Epithelial cell of prostate (primary cell): ENCODE measurements around the gene NEURL1B.

Experiments
- DNase-seq: peaks from one replicate; pipeline ENCODE4 v3.0.0-alpha.2; 2011; ENCODE audit warnings: low read depth, low spot score
- H3K27ac ChIP-seq: fragments of 450-650 bp; 2 replicates; pipeline ENCODE4 v1.5.1; 2017; ENCODE audit warnings: mild to moderate bottlenecking

NEURL1B gene

DNA sequence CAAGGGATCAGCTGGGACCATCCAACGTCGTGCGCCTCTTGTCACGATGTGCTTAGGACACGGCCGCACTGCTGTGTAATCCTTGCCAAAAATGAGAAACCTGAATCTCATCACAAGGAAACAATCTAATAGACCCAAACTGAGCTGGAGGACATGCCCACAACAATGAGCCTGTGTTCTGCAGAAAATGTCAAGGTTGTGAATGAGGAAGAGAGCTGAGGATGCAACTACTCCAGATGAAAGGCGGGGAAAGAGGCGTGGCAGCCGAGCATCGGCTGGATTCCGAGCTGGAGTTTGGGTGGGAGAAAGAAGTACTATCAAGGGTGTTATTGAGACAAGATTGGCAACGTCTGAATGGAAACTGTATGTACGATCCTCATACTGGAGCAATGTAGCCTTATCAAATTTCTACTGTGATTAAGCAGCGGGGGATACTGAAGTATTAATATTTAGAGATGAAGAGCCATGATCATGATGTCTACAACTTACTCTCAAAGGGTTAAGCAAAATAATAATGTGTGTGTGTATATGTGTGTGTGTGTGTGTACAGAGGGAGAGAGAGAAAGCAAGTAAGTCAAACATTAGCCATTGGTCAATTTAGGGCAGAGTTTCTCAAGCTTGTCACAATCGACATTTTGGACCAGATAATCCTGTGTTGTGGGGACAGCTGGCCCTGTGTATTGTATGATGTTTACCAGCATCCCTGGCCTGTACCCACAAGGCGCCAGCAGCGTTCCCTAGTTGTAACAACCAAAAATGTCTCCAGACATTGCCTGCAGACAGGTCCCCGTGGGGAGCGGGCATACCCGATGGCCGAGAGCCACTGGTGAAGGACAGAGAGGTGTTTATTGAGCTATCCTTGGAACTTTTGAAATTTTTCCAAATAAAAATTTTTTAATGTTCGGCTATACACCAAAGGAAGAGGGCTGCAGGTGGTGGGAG lies 83.5 kb downstream of the NEURL1B start:
- no peak for DNase-seq
- H3K27ac ChIP-seq, result no peak overlapping the region

- no peak overlapping the region for H3K27ac ChIP-seq
Measured at GRCh38 chr5:172725273-172725672, 84.2 kb downstream of the NEURL1B start.

GRCh38 chr5:172725785-172726184 lies 84.7 kb downstream of the NEURL1B start:
- DNase-seq, result no peak
- no peak overlapping the region for H3K27ac ChIP-seq

More at GRCh38 chr5:172725273-172725672, 84.2 kb downstream of the NEURL1B start:
- DNase-seq, result no peak

DNA sequence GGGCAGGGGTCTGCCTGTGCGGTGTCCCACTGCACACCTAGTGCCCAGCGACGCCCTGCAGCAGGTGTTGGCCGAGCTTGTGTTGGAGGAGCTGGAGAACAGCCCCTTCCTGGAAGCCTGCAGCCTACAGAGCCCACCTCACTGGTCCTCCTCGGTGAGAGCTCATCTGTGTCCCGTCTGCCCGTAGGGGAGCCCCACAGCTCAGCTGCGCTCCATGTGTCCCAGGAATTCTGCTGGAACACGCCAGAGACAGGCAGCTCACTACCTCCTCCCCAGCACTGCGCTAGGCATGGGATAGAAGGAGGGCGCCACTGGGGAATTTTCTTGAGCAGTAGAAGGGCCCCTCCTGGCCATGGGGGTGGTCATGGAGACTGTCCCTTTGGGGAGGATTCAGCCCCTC lies 85.9 kb downstream of the NEURL1B start:
- H3K27ac ChIP-seq, result no peak overlapping the region
- no peak for DNase-seq

DNA sequence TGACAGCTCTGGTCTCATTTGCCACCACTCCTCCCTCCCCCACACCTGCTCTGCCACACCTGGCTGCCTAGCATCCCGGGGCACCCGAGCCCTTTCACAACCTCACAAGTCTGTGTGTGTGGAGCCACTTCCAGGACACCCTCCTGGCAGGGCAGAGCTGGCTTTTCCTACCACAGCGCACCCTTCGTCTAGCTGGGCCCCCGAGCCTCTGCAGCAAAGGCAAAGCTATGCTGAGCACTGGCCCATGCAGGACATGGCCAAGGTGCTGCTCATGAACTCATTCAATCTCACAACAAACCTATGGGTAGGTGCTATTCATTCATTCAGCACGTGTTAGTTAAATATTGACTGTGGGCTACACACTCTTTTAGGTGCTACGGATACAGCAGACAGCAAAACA lies 86.5 kb downstream of the NEURL1B start:
- H3K27ac ChIP-seq, result no peak overlapping the region
- no peak for DNase-seq

DNA sequence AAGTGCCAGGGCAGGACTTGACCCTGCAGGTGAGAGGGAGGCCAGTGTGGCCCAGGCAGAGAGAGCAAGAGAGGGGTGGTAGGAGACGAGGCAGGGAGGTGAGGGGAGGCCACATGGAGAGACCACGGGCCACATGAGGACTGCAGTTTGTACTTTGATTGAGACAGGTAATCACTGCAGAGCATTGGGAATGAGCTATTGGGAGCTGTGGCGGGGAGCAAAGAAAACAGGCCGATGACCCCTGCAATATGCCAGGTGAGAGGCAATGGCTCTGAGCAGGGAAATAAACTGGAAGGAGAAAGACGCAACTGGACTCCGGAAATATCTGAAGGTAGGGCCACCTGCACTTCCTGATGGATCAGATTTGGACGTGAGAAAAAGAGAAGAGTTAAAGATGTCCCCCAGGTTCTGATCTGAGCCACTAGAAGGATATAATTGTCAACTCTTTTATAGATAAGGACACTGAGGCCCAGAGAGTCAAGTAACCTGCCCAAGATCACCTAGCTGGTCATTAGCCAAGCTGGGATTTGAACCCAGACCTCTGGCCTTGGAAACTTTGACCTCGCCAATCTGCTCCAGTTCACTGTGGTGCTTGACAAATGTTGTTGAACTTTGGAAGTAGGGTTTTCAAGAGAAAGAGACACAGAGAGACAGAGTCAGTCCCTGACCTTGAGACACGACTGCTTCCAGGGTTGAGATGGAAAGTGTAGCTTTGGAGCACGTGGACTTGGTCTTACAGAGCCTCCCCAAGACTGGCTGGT lies 87.6 kb downstream of the NEURL1B start:
- no peak overlapping the region for H3K27ac ChIP-seq
- DNase-seq, result no peak

DNA sequence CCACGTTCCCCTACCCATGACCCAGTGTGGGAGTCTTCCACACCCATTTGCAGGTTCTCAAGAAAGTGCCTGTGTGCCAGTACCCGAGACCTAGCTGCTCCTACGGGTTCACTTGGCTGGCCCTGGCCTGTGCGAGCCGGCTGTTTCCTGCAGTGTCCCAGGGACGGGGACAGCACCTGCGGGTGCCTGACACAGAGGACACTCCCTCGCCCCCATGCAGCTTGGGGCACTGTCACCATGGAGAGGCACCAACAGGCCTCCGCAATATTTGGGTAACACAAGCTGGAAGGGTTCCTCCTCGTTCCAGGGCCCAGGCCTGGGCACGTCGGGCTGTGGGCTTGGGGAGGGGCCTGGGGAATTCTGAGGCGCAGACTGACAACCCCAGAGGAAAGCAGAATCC lies 88.5 kb downstream of the NEURL1B start:
- H3K27ac ChIP-seq, result no peak overlapping the region
- DNase-seq, result no peak

DNA sequence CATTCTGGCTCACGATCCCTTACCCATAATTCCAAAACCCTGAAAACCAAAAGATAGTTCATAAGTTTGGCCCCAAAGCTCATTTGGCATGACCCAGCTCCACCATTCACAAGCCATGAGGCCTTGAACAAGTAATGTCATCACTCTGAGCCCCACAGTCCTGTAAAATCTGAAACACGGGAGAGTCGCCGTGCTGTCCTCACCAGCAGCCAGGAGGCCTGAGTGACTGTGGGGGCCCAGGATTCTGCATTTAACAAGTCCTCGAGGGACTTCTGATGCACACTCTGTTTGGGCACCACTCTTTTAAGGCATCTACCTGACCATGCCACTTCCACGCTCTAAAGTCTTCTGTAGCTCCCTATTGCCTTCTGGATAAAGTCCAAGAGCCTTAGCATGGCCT lies 89.2 kb downstream of the NEURL1B start:
- DNase-seq, result no peak

DNA sequence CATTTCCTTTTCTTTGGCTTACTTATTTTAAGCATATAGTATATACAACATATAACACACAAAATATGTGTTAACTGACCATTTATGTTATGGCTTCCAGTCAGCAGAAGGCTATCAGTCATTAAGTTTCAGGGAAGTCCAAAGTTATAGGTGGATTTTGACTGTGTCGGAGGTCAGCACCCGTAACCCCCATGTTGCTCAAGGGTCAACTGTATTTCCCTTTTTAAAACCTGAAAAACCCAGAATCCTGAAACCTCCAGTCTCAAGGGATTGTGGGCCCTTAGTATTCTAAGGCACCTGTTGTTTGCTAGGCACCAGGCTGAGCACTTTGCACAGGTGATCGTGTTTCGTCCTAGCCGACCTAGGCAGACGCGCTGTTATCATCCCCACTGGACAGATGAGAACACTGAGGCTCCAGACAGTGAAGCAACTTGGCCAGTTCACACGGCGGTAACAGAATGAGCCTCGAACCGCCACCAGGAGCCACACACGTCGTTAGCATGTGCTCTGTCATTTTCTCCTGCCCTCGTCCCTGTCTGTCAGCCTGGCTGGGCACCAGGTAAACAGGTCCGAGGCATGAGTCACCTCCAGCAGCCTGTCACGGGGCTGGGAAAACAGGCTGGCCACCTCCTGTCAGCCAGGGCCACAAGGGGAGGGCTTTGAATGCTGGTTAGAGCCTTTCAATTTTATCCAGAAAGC lies 90.1 kb downstream of the NEURL1B start:
- H3K27ac ChIP-seq, result peak overlapping the region; percentile 98

More for the DNA sequence above, 89.2 kb downstream of the NEURL1B start:
- no peak overlapping the region for H3K27ac ChIP-seq

GRCh38 chr5:172731680-172732074 lies 90.6 kb downstream of the NEURL1B start:
- DNase-seq, result no peak
- H3K27ac ChIP-seq, result peak overlapping the region; percentile 98

More for the DNA sequence above, 90.1 kb downstream of the NEURL1B start:
- peak; percentile 76 for DNase-seq

- DNase-seq, result no peak
- peak overlapping the region; percentile 98 for H3K27ac ChIP-seq
Measured at GRCh38 chr5:172732201-172732865, 91.3 kb downstream of the NEURL1B start.

GRCh38 chr5:172733131-172733973 lies 92.3 kb downstream of the NEURL1B start:
- DNase-seq, result peak; percentile 92
- peak overlapping the region; percentile 98 for H3K27ac ChIP-seq

DNA sequence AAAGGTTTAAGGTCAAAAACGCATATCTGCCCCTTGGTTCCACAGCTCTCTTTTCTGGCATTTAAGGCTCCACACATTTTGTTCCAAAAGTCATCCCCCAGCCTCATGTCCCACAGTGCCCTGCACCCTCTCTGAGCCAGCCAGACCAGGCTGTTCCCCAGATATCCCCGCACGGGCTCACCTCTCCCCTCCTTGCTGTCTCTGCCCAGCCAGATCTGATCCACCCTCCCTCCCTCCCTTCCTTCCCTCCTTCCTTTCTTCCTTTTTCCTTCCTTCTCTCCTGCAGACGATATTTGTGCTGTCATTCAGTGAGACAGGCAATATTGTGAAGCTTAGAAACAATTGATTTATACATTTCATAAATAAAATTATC lies 92.9 kb downstream of the NEURL1B start:
- DNase-seq, result no peak
- H3K27ac ChIP-seq, result peak overlapping the region; percentile 98

DNA sequence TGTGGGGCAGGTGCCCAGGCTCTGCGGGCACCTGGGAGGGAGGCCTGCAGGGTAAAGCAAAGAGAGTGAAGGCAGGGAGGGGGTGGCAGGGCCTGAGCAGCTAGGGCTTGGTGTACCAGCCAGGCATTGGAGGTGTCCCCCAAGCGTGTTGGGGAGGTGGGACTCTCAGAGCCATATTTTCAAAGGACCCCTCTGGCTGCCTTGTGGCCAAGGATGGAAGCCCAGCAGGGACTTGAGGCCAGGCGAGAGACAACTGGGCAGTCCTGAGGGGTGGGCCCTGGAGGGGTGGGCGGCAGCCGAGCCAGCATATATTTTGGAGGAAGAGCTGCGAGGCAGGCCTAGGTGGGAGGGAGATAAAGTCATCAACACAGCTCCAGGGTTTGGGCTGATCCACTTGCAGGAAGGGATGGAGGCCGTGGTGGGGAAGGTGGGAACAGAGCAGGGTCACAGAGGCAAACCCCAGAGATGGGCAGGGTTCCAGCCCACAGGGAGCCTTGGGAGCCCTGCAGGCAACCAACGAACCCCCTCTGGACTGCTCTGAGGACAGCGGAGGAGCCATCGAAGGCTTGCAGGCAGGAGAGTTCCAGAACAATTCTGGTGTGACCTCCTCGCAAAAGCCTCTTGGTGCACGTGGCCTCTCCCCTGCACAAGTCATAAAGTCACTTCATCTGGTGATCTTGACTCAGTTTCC lies 94.2 kb downstream of the NEURL1B start:
- DNase-seq, result no peak
- no peak overlapping the region for H3K27ac ChIP-seq

- no peak for DNase-seq
- H3K27ac ChIP-seq, result no peak overlapping the region
Measured at GRCh38 chr5:172736508-172737135, 95.6 kb downstream of the NEURL1B start.

GRCh38 chr5:172739375-172739774 lies 98.3 kb downstream of the NEURL1B start:
- no peak for DNase-seq
- H3K27ac ChIP-seq, result no peak overlapping the region

DNA sequence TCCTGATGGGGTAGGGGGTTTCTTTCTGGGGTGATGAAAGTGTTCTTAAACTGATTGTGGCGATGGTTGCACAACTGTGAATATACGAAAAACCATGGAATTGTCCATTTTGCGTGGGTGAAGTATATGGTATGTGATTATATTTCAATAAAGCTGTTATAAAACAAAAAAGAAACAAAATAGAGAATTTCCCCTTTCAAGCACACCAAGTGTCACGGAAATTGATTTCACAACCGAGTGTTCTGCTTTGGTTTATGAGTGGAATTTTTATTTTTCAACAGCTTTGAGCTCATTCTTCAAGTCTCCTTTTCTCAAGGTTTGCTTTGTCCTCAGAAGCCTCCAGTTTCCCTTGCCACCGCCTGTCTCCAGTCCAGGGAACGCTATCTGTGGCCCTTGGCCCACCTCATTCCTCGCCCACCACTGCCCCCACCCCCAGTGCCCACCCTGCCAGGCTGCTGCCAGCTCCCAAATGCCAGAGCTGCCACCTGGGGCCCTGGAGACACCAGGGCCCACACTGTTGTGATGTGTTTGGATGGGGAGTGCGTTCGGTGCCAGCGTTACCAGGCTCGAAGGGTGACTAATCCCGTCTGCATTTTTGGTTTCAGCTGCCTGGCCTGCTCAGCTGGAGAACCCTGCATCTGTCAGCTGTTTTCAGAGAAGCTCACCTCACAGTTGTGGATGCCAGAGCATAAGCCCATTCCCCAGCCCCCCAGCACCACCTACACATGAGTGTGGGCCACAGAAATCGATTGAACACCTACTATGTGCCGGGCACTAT lies 99.6 kb downstream of the NEURL1B start:
- H3K27ac ChIP-seq, result peak overlapping the region; percentile 21
- peak; percentile 62 for DNase-seq
